ENCODE measurements around the gene DAZ4. TPM values are rescaled to one million over a fixed set of nuclear protein-coding genes. Genes with fewer than 3 reads are reported as not detected.
"Not testable (repeated sequence)": the region's sequence is repeated elsewhere in the genome, so short reads cannot be mapped to it uniquely, and the experiment has no call there.

The DAZ4 gene
- total RNA-seq = not detected
- not detected for polyA plus RNA-seq
- long read RNA-seq, donor 1 = 0 reads
- long read RNA-seq, donor 2 = 0 reads
- long read RNA-seq, donor 3 = 0 reads

DNA sequence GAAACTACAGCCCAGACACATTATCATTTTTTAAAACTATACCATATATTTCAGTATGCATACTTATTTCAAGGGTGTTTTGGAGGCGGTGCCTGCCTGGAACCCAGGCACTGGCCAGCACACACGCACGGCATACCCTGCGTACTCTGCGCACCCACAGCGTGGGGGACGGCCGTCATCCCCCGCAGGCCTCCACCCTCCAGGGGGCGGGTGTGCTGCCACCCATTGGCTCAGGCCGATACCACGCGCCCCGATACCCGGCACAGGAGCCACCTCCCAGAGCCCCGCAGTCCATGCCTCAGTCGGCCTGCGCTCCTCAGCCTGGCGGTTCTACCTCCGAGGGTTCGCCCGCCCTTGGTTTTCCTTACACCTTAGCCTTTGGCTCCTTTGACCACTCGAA, at the start of gene DAZ4:
DAZ4 (plus strand) TSS at position 301 of the 400 bp plus-strand sequence. CDS start 208 bp downstream, outside the sequence.
- H3K4me1 ChIP-seq (ENCODE audit: insufficient read depth); H3K9me3 ChIP-seq; H3K27me3 ChIP-seq; H3K36me3 ChIP-seq; DNase-seq; intact Hi-C loops (cut with DNase I); H3K4me3 ChIP-seq; H3K27ac ChIP-seq: not testable (repeated sequence)
- WGBS, 3 donors = no CpG with 5 or more reads among the region's 23 CpGs

GRCh38 chrY:24813293-24813692, 20.4 kb upstream of the DAZ4 start, which contains the start of gene DAZ3:
TSS of gene DAZ3 (minus strand) at chrY:24813393. CDS start at chrY:24813185, 208 bp downstream.
- H3K9me3 ChIP-seq; H3K4me3 ChIP-seq; H3K27me3 ChIP-seq; H3K27ac ChIP-seq; H3K36me3 ChIP-seq; H3K4me1 ChIP-seq (ENCODE audit: insufficient read depth); DNase-seq; intact Hi-C loops (cut with DNase I): not testable (repeated sequence)
- no CpG with 5 or more reads among the region's 23 CpGs for WGBS, 3 donors

GRCh38 chrY:24821836-24822235, 11.9 kb upstream of the DAZ4 start:
- DNase-seq; H3K27ac ChIP-seq; H3K9me3 ChIP-seq; H3K4me1 ChIP-seq (ENCODE audit: insufficient read depth); intact Hi-C loops (cut with DNase I); H3K4me3 ChIP-seq; H3K36me3 ChIP-seq; H3K27me3 ChIP-seq: not testable (repeated sequence)
- no CpG with 5 or more reads among the region's 3 CpGs for WGBS, 3 donors

GRCh38 chrY:24824184-24824879, 9.4 kb upstream of the DAZ4 start:
- H3K4me1 ChIP-seq (ENCODE audit: insufficient read depth); H3K9me3 ChIP-seq; H3K36me3 ChIP-seq; intact Hi-C loops (cut with DNase I); DNase-seq; H3K4me3 ChIP-seq; H3K27ac ChIP-seq; H3K27me3 ChIP-seq: not testable (repeated sequence)
- WGBS, 3 donors = no CpG with 5 or more reads among the region's 4 CpGs

DNA sequence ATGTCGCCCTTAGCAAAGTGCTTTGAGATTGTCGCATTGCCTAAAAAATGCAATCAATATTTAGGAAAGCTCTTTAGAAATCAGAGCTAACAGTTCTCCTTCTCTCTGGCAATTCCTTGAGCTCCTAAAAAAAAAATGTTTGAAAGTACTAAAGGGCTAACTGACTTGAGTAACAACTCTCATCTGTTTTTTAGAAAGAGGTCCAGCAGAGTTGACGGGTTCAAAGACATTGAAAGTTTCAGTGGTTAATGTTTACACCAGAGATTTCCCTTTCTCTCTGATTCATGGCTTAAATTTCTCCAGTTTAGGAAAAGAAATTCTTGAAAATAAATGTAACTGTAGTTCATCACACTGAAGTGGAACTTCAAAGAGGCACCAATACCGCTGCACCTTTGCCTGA, 8.7 kb upstream of the DAZ4 start:
- H3K4me1 ChIP-seq (ENCODE audit: insufficient read depth); H3K4me3 ChIP-seq; H3K27ac ChIP-seq; H3K9me3 ChIP-seq; H3K36me3 ChIP-seq; intact Hi-C loops (cut with DNase I); H3K27me3 ChIP-seq; DNase-seq: not testable (repeated sequence)
- no CpG with 5 or more reads among the region's 4 CpGs for WGBS, 3 donors

Other genes starting within 250 kb of the DAZ4 start
- gene BPY2B, start 215.9 kb upstream of the DAZ4 start, total RNA-seq = not detected
- gene BPY2B, start 215.9 kb upstream of the DAZ4 start, polyA plus RNA-seq = not detected
- not detected for gene DAZ3, start 20.5 kb upstream of the DAZ4 start, total RNA-seq
- not detected for gene DAZ3, start 20.5 kb upstream of the DAZ4 start, polyA plus RNA-seq
- gene BPY2C, start 218.2 kb downstream of the DAZ4 start, total RNA-seq = not detected
- not detected for gene BPY2C, start 218.2 kb downstream of the DAZ4 start, polyA plus RNA-seq